ENCODE measurements around the gene ZSCAN10. TPM values are rescaled to one million over a fixed set of nuclear protein-coding genes. Genes with fewer than 3 reads are reported as not detected.
A peak's percentile ranks its signal among the peaks of the same experiment; 100 is the strongest.

Gene ZSCAN10
- total and polyA plus RNA-seq, 9 of the 15 experiments (the other 6 are each of a cell fraction or from before 2014, with no cell fraction given): 0.22 TPM; not detected in 8

GRCh38 chr16:3059723-3060242 is 39.3 kb downstream of the ZSCAN10 start (continued):
- TF ChIP-seq ZBTB1 (CRISPR knock-in tag; IDR thresholded peaks at IDR 0.05; ENCODE audit: borderline replicate concordance, low read depth) (no peak), ZFP1 (CRISPR knock-in tag; IDR thresholded peaks at IDR 0.05) (no peak), ATF1 (CRISPR knock-in tag; IDR thresholded peaks at IDR 0.05) (no peak), ATF1 (tag; IDR thresholded peaks at IDR 0.05) (0 out of 2 replicates have a peak, but pooled peaks have one; percentile 7), NR4A1 (CRISPR knock-in tag; IDR thresholded peaks at IDR 0.05) (no peak), NR4A1 (tag; IDR thresholded peaks at IDR 0.05) (0 out of 2 replicates have a peak, but pooled peaks have one; percentile 45), NR3C1 (CRISPR knock-in tag; IDR thresholded peaks at IDR 0.05) (0 out of 2 replicates have a peak, but pooled peaks have one; percentile 21), NR2C1 (IDR thresholded peaks at IDR 0.05) (no peak), NR2C1 (tag; IDR thresholded peaks at IDR 0.05) (no peak), ZBTB9 (CRISPR knock-in tag; IDR thresholded peaks at IDR 0.05) (0 out of 2 replicates have a peak, but pooled peaks have one; percentile 21), FOSL1 (tag; conservative IDR thresholded peaks at IDR 0.05) (no peak), MTA1 (IDR thresholded peaks at IDR 0.05; ENCODE audit: borderline replicate concordance) (no peak), TSHZ1 (CRISPR knock-in tag; IDR thresholded peaks at IDR 0.05) (no peak)
